Mononuclear cell (primary cell): ENCODE measurements around the gene SMOC2. TPM values are rescaled to one million over a fixed set of nuclear protein-coding genes. Genes with fewer than 3 reads are reported as not detected.
"Not testable (repeated sequence)": the region's sequence is repeated elsewhere in the genome, so short reads cannot be mapped to it uniquely, and the experiment has no call there.

Source experiments
- H3K27me3 ChIP-seq: 2 replicates; pipeline ENCODE4 v1.6.0; 2011; ENCODE audit warnings: low read length, control low read depth; ENCODE audit not compliant: insufficient read depth
- H3K4me1 ChIP-seq: 2 replicates; pipeline ENCODE4 v1.5.1; 2011; ENCODE audit warnings: mild to moderate bottlenecking, low read length, control low read depth; ENCODE audit not compliant: insufficient read depth
- H3K4me3 ChIP-seq: 2 replicates; pipeline ENCODE4 v1.5.1; 2011; ENCODE audit warnings: mild to moderate bottlenecking, low read length, moderate library complexity
- H3K9me3 ChIP-seq: 2 replicates; pipeline ENCODE4 v1.5.1; 2011; ENCODE audit warnings: low read depth, mild to moderate bottlenecking, control low read depth, low read length
- total RNA-seq: library from RNA; depleted of rRNA; stranded (reverse); fragments of >200 nt; gene quantifications from one replicate; pipeline ENCODE4 v1.2.3, GENCODE V29; 2012

The SMOC2 gene
- total RNA-seq, 1 donor = not detected

DNA sequence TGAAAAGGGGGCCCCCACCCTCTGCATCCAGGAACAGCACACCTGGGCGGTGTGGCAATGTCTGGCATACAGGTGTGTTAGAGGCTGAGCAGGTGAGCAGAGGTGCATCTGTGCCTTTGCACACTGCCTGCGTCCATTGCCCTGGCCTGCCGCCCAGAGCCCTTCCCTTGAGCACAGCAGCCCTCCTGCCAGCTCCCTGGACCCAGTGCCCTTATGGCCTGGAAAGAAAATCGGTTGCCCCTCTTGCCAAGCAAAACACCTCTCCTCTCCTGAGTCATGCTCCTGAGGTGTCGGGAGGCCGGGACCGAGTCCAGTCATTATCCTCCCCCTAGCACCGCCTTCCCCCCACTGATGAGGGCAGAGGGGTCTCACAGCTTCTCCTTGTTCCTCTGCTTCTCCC, 259.9 kb downstream of the SMOC2 start:
- no peaks in the 10 kb centered on the region for H3K27me3 ChIP-seq
- no peak overlapping the region for H3K4me3 ChIP-seq
- no peaks in the 10 kb centered on the region for H3K4me1 ChIP-seq
- no peaks in the 10 kb centered on the region for H3K9me3 ChIP-seq

DNA sequence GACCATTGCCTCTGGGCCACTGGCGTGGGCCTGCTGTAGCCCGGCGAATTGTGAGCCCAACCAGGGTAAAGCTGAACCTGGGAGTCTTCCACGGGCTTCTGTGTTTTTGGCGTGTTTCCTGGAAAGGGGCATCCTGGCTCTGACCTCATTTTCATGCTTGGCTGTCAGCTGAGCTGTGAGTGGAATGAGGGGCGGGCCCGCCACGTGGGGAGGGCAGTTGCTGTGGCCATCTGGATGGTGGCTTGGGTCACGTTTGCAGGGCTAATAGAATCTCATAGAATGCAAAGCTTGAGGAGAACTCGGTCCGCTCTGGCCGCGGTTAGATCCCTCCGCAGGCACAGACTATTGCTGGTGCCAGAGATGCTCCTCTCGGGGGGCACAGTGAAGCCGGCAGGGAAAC, 263.0 kb downstream of the SMOC2 start:
- Histone ChIP-seq H3K4me3 (no peak overlapping the region), H3K27me3 (no peaks in the 10 kb centered on the region), H3K4me1 (no peaks in the 10 kb centered on the region), H3K9me3 (no peaks in the 10 kb centered on the region)

DNA sequence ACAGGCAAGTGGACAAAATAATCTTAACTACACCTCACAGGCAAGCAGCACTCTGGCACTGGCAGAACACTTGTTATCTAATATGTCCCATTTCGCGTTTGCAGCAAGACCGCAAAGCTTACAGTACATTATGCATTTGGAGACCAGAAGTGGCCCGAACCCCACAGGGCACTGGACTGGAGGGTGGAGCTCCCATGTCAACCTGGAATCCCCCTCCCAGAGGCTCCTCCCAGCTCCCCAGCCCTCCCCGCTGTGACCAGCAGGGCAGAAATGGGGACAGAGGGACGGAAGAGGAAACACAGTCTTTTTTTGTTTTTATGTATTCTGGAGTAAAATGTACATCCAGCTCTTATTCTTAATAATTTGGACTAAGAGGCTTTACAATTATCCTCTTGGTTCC, 263.7 kb downstream of the SMOC2 start:
- Histone ChIP-seq H3K27me3 (no peaks in the 10 kb centered on the region), H3K4me1 (no peaks in the 10 kb centered on the region), H3K9me3 (no peaks in the 10 kb centered on the region), H3K4me3 (no peak overlapping the region)

DNA sequence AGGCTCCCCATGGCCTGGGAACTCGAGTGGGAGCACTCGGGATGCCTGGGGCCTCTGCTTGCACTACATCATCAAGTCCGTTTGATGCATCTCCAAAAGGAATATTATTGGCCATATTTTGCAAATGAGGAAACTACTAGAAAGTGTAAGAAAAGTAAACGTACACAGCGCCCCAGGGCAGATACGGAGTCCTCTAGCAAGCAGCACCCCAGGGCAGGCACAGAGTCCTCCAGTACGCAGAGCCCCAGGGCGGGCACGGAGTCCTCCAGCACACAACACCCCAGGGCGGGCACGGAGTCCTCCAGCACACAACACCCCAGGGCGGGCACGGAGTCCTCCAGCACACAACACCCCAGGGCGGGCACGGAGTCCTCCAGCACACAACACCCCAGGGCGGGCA, 264.3 kb downstream of the SMOC2 start:
- H3K4me3 ChIP-seq, H3K4me1 ChIP-seq, H3K9me3 ChIP-seq, H3K27me3 ChIP-seq: not testable (repeated sequence)

DNA sequence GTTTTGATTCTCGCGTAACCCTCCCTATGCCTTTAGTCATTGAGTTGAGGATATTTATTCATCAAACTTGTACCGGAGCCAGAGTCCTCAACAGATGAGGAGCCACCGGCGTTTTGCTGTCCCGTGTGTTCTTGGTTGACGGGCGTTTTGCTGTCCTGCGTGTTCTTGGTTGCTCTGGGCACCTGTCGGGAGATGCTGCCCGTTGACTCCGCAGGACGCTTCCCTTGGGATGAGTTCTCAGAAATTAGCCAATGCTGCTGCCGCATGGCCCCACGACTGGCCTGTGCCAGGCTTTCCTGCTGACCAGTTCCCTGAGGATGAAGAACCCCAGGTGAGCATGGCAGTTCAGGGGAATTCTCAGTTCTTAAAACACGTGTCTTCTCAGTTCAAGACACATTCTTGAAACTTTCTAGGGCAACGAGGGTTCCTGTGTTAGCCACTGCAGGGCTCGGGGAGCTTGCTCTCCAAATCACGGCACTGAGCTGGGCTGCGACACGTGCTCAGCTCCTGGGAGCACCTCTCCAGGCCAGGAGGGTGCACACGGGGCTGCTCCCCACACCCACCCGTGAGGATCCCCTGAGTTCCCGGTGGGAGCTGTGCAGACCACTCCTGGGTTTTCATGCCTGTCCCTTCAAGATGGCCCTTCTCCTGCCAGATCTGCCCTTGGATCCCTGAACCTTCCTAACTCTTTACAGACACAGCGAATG, 265.6 kb downstream of the SMOC2 start:
- Histone ChIP-seq H3K4me1 (no peaks in the 10 kb centered on the region), H3K4me3 (no peak overlapping the region), H3K9me3 (no peaks in the 10 kb centered on the region), H3K27me3 (no peaks in the 10 kb centered on the region)

DNA sequence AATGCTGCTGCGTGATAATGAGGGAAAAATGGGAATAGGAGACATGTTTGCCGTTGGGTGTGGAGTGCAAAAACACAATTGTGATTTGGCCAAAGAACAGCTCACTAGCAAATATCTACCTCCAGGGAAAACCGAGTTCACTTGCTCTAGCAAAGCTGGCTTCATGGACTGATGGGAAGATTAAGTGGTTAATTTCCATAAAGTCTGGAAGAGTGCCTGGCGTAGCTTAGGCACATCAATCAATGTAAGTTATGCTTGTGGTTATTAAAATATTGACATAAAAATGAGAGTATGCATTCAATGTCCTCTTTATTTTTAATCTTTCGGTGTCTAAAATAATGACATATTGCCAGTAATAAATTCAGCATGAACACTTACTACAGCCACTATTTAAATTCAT, 267.5 kb downstream of the SMOC2 start:
- H3K27me3 ChIP-seq = no peaks in the 10 kb centered on the region

DNA sequence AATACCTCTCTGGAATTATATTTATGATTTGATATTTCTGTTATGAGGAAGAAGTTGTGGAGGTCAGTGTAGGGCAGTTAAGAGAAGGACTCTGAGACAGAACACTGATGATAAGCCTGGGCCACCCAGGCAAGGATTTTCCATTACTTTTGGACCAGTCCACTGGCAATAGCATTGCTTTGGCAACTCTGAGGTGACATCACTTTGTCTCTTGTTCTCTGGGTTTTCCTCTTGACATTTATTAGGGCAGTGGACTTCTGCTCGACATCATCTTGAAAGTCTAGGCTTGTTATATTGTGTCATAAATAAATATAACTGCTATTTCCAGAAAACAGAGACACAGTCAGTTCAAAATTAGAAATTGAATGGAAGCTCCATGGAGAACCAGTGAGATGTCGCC, 268.0 kb downstream of the SMOC2 start:
- Histone ChIP-seq H3K27me3 (no peaks in the 10 kb centered on the region), H3K4me3 (no peak overlapping the region), H3K4me1 (no peaks in the 10 kb centered on the region), H3K9me3 (no peaks in the 10 kb centered on the region)

More for the DNA sequence above, 267.5 kb downstream of the SMOC2 start:
- no peaks in the 10 kb centered on the region for H3K9me3 ChIP-seq
- H3K4me3 ChIP-seq = no peak overlapping the region
- no peaks in the 10 kb centered on the region for H3K4me1 ChIP-seq

DNA sequence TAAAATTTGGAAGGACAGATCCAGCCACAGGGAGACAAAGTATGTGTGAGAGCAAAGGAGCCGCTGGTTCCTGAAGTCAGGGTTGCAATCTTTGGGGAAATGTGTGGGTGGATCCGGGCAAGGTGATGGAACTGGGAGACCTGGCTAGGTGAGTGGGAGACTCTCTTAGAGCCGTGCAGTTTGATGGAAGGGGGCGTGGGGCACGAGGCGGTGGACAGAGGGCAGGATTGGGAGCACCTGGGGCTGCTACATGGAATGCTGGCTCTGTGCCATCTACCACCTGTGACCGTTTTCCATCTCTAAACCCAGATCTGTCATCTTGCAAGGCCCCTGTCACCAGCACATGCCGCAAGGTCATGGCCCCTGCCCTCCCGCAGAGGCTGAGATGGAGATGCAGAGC, 268.4 kb downstream of the SMOC2 start:
- no peaks in the 10 kb centered on the region for H3K4me1 ChIP-seq
- H3K27me3 ChIP-seq = no peaks in the 10 kb centered on the region
- no peak overlapping the region for H3K4me3 ChIP-seq
- no peaks in the 10 kb centered on the region for H3K9me3 ChIP-seq

DNA sequence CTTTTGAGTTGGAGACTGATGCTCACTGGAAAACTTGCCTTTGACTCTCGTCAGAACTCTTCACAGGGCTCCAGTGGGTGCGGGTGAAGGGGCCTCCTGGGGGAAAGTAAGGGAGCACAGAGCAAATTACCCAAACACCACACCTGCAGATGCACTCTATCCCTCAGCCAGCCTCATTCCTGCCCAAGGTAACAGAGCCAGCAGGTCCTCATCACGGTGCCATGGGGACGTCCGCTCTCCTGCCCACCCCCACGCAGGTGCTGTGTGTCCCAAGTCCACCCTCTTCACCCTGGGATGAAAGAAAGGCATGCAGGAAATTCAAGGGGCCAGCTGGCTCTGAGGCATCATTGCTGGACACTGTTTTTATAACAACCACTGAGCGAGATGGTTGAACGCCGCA, 269.0 kb downstream of the SMOC2 start:
- H3K4me1 ChIP-seq = no peaks in the 10 kb centered on the region
- no peak overlapping the region for H3K4me3 ChIP-seq
- no peaks in the 10 kb centered on the region for H3K9me3 ChIP-seq
- no peaks in the 10 kb centered on the region for H3K27me3 ChIP-seq

DNA sequence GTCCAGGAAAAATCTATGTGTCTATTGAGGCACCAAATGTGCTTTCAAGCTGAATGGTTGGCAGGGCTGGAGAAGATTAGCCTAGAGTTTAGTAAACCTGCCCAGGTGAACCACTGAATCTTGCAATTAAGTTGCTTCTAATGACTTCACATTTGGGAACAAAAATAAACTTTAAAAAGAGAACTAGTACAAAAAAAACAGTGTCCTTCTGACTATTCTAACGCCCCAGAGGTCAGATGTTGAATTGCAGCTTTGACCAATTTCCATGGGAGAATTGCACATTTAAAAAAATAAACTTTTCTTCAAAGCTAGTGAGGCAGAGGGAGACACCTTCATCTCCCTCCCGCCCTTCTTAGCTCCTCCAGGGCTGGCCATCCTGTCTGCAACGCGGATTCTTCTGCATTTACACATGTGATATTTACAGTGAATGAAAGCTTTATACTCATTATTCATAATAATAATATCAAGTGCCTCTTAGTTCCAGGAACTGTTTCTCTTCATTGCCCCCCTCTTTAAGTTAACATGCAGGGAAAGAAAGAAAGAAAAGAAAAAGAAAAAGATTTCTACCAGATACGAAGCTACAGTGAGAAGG, 270.2 kb downstream of the SMOC2 start:
- Histone ChIP-seq H3K9me3 (no peaks in the 10 kb centered on the region), H3K4me3 (no peak overlapping the region), H3K4me1 (no peaks in the 10 kb centered on the region), H3K27me3 (no peaks in the 10 kb centered on the region)

DNA sequence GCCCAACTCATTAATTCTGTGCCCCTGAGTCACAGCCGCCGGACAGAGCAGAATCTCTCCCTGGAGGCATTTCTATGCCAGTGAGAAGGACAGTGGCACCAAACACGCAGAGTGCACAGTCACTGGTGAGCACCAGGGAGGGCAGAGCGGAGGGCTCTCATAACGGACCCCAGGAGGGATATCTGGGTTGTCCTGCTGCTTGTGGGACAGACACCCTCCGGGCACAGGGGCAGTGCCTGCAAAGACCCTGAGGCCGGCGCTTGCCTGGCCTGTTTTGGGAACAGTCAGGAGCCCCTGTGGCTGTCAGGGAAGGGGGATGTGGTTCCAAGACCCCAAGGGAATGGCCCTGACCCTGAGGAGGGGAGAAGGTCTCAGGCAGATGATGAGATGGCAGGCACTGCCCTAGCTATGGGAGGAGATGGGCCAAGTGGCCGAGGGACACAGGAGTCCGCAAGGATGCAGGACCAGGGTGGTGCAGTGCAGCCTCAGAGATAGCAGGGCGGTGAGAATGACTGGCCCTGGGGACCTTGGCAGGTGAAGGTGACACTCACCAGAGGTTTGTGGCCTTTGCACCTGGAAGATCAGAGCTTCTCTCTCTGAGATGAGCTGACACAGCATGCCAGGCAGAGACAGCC, 270.8 kb downstream of the SMOC2 start:
- no peak overlapping the region for H3K4me3 ChIP-seq
- no peaks in the 10 kb centered on the region for H3K27me3 ChIP-seq
- H3K4me1 ChIP-seq = no peaks in the 10 kb centered on the region
- no peaks in the 10 kb centered on the region for H3K9me3 ChIP-seq

DNA sequence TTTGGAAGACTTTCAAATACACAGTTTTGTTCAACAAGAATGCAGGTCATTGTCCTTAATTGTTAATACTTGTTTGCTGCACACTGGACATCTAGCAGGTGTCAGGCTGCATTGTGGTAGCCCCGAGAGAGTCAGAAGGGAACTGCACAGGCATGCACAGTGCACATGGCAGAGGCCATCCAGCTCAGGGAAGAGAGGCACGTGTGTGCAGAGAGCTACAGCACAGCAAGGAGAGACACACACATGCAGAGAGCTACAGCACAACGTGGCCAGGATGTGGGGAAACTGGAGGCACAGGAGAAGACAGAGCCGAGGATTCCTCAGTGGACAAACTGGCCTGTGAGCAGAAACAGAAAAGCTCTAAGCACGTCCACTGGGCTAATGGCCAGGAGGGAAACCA, 272.0 kb downstream of the SMOC2 start:
- Histone ChIP-seq H3K9me3 (no peaks in the 10 kb centered on the region), H3K27me3 (no peaks in the 10 kb centered on the region), H3K4me1 (no peaks in the 10 kb centered on the region), H3K4me3 (no peak overlapping the region)

DNA sequence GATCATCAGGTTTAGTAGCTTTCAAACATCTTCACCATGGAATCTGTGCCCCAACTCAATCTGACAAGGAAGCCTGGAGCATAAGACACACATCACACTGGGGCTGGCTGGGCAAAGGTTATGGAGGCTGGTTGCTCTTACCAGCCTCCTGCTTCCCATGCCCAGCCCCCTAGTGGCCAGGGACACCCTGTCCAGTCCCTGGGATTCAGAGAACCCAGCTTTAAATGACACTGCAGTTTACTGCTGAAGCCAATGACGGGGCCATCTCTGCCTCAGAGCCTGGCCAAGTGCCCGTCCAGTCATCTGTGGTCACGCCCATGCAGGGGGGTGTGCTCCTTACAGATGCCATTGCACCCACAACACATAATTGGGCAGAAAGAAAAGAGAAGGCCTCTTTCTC, 272.9 kb downstream of the SMOC2 start:
- no peaks in the 10 kb centered on the region for H3K4me1 ChIP-seq
- no peaks in the 10 kb centered on the region for H3K9me3 ChIP-seq
- H3K4me3 ChIP-seq = no peak overlapping the region
- no peaks in the 10 kb centered on the region for H3K27me3 ChIP-seq

DNA sequence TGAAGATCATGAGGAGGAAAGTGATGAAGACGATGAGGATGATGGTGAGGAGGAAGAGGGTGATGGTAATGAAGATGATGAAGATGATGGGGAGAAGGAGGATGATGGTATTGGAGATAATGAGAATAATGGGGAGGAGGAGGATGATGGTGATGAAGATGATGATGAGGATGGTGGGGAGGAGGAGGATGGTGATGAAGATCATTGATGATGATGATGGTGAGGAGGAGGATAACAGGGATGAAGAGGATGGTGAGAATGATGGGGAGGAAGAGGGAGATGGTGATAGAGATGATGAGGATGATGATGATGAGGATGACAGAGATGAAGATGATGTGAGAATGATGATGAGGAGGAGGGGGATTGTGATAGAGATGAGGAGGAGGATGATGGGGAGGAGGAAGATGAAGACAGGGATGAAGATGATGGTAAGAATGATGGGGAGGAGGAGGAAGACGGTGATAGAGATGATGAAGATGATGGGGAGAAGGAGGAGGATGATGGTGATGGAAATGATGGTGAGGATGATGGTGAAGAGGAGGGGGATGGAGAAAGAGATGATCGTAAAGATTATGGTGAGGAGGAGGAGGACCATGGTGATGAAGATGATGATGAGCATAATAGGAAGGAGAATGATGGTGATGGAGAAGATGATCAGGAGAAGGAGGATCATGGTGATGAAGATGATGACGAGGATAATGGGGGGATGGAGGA, 273.7 kb downstream of the SMOC2 start:
- H3K4me3 ChIP-seq = no peak overlapping the region
- no peaks in the 10 kb centered on the region for H3K9me3 ChIP-seq
- no peaks in the 10 kb centered on the region for H3K4me1 ChIP-seq
- H3K27me3 ChIP-seq = no peaks in the 10 kb centered on the region

DNA sequence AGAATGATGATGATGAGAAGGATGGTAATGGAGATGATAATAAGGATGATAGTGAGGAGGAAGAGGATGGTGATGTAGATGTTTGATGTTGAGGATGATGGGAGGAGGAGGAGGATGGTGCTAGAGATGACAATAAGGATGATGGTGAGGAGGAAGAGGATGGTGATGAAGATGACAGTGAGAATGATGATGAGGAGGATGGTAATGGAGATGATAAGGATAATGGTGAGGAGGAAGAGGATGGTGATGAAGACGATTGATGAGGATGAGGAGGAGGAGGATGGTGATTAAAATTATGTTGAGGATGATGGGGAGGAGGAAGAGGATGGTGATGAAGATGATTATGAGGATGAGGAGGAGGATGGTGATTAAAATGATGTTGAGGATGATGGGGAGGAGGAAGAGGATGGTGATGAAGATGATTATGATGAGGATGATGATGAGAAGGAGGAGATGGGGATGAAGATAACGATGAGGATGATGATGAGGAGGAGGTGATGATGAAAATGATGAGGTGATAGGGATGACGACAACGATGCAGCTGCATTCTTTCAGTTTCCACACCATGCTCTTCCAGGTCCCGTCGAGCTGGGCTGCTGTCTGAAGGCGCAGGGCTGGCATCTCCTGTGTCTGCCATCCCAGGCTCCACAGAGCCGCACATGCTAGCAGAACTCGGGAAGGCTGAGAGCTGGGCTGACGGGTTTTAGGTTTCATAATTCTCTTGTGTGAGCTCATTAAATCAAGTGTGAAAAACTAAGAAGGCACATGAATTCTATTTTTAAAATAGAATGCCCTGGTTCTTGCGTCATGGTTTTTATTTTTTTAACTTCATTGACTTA, 274.9 kb downstream of the SMOC2 start:
- no peak overlapping the region for H3K4me3 ChIP-seq
- no peaks in the 10 kb centered on the region for H3K27me3 ChIP-seq
- no peaks in the 10 kb centered on the region for H3K9me3 ChIP-seq
- H3K4me1 ChIP-seq = no peaks in the 10 kb centered on the region
